GM19099 (cell line): Measurements from ENCODE around the gene LRCH3.

Experiments used
- POLR2A ChIP-seq: IDR thresholded peaks from 3 replicates; pipeline ENCODE4 v1.6.1; 2011; ENCODE audit warnings: low read depth; ENCODE audit not compliant: insufficient read length; ENCODE audit errors: extremely low read depth

LRCH3 gene

DNA sequence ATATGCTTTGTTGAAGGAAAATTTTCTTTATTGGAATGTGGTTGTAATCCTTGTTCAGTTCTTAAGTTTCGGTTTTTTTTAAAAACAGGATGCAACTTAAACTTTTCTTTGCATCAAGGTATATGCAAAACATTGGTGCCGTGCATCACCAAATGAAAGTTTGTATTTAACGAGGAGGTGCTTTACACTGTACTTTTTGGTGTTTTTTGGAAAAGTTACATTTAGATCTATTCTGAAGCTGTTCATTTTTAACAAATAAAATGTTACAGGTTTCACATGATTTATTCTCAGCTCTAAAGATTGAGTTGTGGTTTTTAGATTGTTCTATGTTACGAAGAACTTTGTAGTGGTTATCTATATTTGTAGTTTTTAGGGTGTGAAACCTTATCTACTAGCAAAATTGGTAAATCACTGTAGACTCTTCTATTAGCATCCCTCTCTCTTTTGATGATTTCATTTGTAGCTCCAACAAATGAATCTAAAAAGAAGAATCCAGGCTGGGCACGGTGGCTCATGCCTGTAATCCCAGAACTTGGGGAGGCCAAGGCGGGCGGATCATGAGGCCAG lies 7.0 kb upstream of the LRCH3 start:
- TF ChIP-seq POLR2A: no peak

GRCh38 chr3:197787412-197787811 lies 3.6 kb upstream of the LRCH3 start:
- TF ChIP-seq POLR2A: no peak

GRCh38 chr3:197789309-197789708 lies 1.7 kb upstream of the LRCH3 start:
- TF ChIP-seq POLR2A: no peak

- TF ChIP-seq POLR2A: no peak
Measured at GRCh38 chr3:197790033-197790432, 1.0 kb upstream of the LRCH3 start.

- no peak for TF ChIP-seq POLR2A
Measured at GRCh38 chr3:197791892-197792647, 1.0 kb downstream of the LRCH3 start.

GRCh38 chr3:197793247-197793646 lies 2.2 kb downstream of the LRCH3 start:
- TF ChIP-seq POLR2A: no peak

DNA sequence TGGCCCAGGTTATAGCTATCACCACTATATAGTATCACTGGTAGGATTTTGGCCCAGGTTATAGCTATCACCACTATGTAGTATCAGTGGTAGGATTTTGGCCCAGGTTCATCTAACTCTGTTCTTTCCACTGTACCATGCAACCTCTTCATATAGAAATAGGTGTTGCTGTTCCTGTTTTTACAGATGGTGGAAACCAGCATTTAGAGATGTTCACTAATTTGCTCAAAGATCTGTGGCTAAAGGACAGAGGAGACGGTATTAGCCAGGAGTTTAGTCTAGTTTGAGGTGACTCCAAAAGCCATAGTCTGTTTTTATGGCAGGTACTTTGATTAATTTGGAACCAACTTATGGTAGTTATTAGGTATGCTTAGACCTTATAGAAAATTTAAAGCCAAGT lies 3.1 kb downstream of the LRCH3 start:
- no peak for TF ChIP-seq POLR2A

- TF ChIP-seq POLR2A: no peak
Measured at GRCh38 chr3:197795200-197795599, 4.1 kb downstream of the LRCH3 start.

- TF ChIP-seq POLR2A: no peak
Measured at GRCh38 chr3:197796087-197796486, 5.0 kb downstream of the LRCH3 start.

- TF ChIP-seq POLR2A: no peak
Measured at GRCh38 chr3:197798863-197799262, 7.8 kb downstream of the LRCH3 start.

- TF ChIP-seq POLR2A: no peak
Measured at GRCh38 chr3:197800379-197800778, 9.3 kb downstream of the LRCH3 start.

GRCh38 chr3:197801891-197802778 lies 11.1 kb downstream of the LRCH3 start:
- TF ChIP-seq POLR2A: no peak

DNA sequence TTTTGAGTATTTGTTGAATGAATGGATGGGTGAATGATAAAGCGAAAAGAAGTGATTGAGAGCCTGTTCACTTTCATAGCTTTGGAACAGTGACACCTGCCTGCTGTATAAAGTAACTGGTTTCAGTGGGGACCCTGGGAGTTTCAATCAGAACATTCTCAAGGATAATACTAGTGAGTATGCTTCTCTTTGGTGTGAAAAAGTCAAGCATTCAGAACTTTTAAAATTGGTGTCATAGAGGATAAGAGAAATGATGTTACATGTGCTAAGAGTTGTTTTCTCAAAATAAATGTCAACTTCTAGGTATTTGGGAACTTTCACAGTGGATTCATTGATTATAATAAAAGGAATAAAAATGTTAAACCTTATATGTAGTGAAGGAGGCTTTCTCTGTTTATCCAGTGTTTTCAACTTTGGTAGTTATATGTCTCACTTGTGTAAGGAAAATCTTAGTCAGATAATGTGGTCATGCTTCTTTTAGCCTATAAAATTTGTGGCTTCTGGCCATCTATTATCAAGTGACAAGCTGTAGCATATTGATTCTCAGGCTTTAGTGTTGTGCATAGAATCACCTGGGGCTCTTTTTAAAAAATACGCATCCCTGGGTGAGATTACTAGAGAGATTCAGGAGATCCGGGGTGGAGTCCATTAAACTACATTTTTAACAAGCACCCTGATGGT lies 11.9 kb downstream of the LRCH3 start:
- no peak for TF ChIP-seq POLR2A

DNA sequence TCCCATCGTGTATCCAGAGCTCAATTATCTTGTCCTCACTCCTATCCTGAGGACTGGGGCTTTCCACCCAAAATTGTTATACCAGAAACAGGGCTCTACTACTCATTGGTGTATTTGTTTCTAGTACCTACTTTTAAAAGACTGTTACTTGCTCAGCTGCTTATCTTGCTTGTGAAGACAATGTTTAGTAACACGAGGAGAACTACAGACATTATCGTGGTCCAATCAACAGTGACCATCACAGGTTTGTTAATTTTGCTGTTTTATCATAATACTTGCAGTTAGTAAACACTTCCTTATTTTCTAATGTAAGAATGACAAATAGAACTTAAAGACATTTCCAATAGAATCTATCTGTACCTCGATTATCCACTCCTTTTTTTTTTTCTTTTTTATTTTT lies 13.5 kb downstream of the LRCH3 start:
- TF ChIP-seq POLR2A: no peak

DNA sequence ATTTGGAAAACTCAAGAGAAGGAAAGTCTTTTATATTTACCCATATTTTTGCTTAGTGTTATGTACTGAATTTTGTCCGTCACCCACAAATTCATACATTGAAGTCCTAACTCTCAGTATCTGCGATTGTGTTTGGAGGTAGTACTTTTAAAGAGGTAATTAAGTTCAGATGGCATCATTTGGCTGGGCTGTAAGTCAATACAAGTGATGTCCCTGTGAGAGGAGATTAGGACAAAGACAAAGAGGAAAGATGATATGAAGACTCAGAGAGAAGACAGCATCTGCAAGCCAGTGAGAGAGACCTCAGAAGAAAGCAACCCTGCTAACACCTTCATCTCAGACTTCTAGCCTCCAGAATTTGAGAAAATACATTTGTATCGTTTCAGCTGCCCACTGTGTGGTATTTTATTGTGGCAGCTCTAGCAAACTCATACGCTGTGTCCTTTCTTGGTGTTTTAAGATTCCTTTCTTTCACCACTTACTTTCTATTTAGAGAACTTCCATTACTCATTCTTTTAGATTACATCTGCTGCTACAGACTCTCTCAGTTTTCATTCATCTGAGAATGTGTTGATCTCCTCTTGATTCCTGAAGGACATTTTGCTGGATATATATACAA lies 17.0 kb downstream of the LRCH3 start:
- no peak for TF ChIP-seq POLR2A
